GM12874 (cell line): ENCODE data around the gene SLC23A2.

ENCODE experiments used
- CTCF ChIP-seq: IDR thresholded peaks from 2 replicates; pipeline ENCODE4 v1.5.1; 2011; ENCODE audit warnings: low read depth, mild to moderate bottlenecking, control low read depth, low read length, moderate library complexity; ENCODE audit not compliant: insufficient read depth

SLC23A2 gene

GRCh38 chr20:4978050-4978918 lies 23.0 kb downstream of the SLC23A2 start:
- TF ChIP-seq CTCF, result no peak

GRCh38 chr20:4973330-4974097 lies 27.8 kb downstream of the SLC23A2 start:
- no peak for TF ChIP-seq CTCF

- no peak for TF ChIP-seq CTCF
These were observed 28.6 kb downstream of the SLC23A2 start for GRCh38 chr20:4972506-4973251.

GRCh38 chr20:4971064-4971463 lies 30.2 kb downstream of the SLC23A2 start:
- no peak for TF ChIP-seq CTCF

- no peak for TF ChIP-seq CTCF
These were observed 33.4 kb downstream of the SLC23A2 start for GRCh38 chr20:4967752-4968477.

- TF ChIP-seq CTCF, result no peak
These were observed 34.2 kb downstream of the SLC23A2 start for GRCh38 chr20:4966826-4967751.
